Epithelial cell of proximal tubule (primary cell): ENCODE results near the gene TCF7L2. TPM values are rescaled to one million over a fixed set of nuclear protein-coding genes. Genes with fewer than 3 reads are reported as not detected.
A peak's percentile ranks its signal among the peaks of the same experiment; 100 is the strongest.

Experiments used
- DNase-seq: peaks from one replicate; pipeline ENCODE4 v3.0.0-alpha.2; 2011; ENCODE audit warnings: low read depth
- H3K4me3 ChIP-seq: 2 replicates; pipeline ENCODE4 v1.5.1; 2011; ENCODE audit warnings: low read depth, mild to moderate bottlenecking, low read length
- total RNA-seq: library from RNA; depleted of rRNA; stranded (reverse); fragments of >200 nt; gene quantifications from 2 replicates; pipeline ENCODE4 v1.2.3, GENCODE V29; 2015
- TF ChIP-seq, protein P1 (sequence below): conservative IDR thresholded peaks from 2 replicates; pipeline ENCODE4 v1.5.1; 2012; ENCODE audit warnings: low read depth, mild to moderate bottlenecking, low read length

Gene TCF7L2
- total RNA-seq, 1 donor from 2014 or later: 5.4 TPM

GRCh38 chr10:112991888-112992491, 41.9 kb downstream of the TCF7L2 start:
- no peak for DNase-seq
- TF ChIP-seq, protein P1, sequence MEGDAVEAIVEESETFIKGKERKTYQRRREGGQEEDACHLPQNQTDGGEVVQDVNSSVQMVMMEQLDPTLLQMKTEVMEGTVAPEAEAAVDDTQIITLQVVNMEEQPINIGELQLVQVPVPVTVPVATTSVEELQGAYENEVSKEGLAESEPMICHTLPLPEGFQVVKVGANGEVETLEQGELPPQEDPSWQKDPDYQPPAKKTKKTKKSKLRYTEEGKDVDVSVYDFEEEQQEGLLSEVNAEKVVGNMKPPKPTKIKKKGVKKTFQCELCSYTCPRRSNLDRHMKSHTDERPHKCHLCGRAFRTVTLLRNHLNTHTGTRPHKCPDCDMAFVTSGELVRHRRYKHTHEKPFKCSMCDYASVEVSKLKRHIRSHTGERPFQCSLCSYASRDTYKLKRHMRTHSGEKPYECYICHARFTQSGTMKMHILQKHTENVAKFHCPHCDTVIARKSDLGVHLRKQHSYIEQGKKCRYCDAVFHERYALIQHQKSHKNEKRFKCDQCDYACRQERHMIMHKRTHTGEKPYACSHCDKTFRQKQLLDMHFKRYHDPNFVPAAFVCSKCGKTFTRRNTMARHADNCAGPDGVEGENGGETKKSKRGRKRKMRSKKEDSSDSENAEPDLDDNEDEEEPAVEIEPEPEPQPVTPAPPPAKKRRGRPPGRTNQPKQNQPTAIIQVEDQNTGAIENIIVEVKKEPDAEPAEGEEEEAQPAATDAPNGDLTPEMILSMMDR: no peak
- H3K4me3 ChIP-seq: no peak overlapping the region

GRCh38 chr10:112996462-112996861, 46.4 kb downstream of the TCF7L2 start:
- TF ChIP-seq, protein P1: no peak
- H3K4me3 ChIP-seq: no peak overlapping the region
- DNase-seq: no peak

GRCh38 chr10:112999102-112999501, 49.1 kb downstream of the TCF7L2 start:
- H3K4me3 ChIP-seq: no peak overlapping the region
- TF ChIP-seq, protein P1: no peak
- DNase-seq: no peak

GRCh38 chr10:113000442-113000841, 50.4 kb downstream of the TCF7L2 start:
- TF ChIP-seq, protein P1: no peak
- DNase-seq: no peak
- H3K4me3 ChIP-seq: no peak overlapping the region

- TF ChIP-seq, protein P1: peak; percentile 58
- no peak for DNase-seq
- no peak overlapping the region for H3K4me3 ChIP-seq
These were observed 51.0 kb downstream of the TCF7L2 start for GRCh38 chr10:113000876-113001598.

GRCh38 chr10:113001599-113002448, 51.8 kb downstream of the TCF7L2 start:
- no peak overlapping the region for H3K4me3 ChIP-seq
- TF ChIP-seq, protein P1: no peak
- no peak for DNase-seq
